Smooth muscle cell (in vitro differentiated cells): ENCODE measurements around the gene HINT1. TPM values are rescaled to one million over a fixed set of nuclear protein-coding genes. Genes with fewer than 3 reads are reported as not detected.
"Not testable (repeated sequence)": the region's sequence is repeated elsewhere in the genome, so short reads cannot be mapped to it uniquely, and the experiment has no call there.

ENCODE experiments used
- DNase-seq: peaks from one replicate; lab custom pipeline; 2025; ENCODE audit not compliant: unreplicated experiment; lab: John Stamatoyannopoulos, UW
- H2AFZ ChIP-seq: fragments of 200-600 bp; sonication (generic); 2 replicates; pipeline ENCODE4 v1.6.0; 2016; ENCODE audit warnings: antibody characterized with exemption, low read depth, mild to moderate bottlenecking
- H3F3A ChIP-seq: fragments of 200-600 bp; sonication (generic); 2 replicates; pipeline ENCODE4 v1.6.0; 2017; ENCODE audit warnings: antibody characterized with exemption, low read depth
- H3K27ac ChIP-seq: fragments of 200-600 bp; sonication (generic); 2 replicates; pipeline ENCODE4 v1.5.1; 2016; ENCODE audit warnings: low read depth, mild to moderate bottlenecking
- H3K27me3 ChIP-seq: fragments of 200-600 bp; sonication (generic); 2 replicates; pipeline ENCODE4 v1.6.1; 2016; ENCODE audit warnings: low read depth, mild to moderate bottlenecking
- H3K36me3 ChIP-seq: fragments of 200-600 bp; sonication (generic); 2 replicates; pipeline ENCODE4 v1.5.1; 2016; ENCODE audit warnings: low read depth
- H3K4me1 ChIP-seq: fragments of 200-600 bp; sonication (generic); 2 replicates; pipeline ENCODE4 v1.5.1; 2016; ENCODE audit warnings: low read depth
- H3K4me2 ChIP-seq: fragments of 200-600 bp; sonication (generic); 2 replicates; pipeline ENCODE4 v1.6.0; 2016; ENCODE audit warnings: mild to moderate bottlenecking
- H3K4me3 ChIP-seq: fragments of 200-600 bp; sonication (generic); 2 replicates; pipeline ENCODE4 v1.5.1; 2016; ENCODE audit warnings: mild to moderate bottlenecking
- H3K79me2 ChIP-seq: fragments of 200-600 bp; sonication (generic); 2 replicates; pipeline ENCODE4 v1.6.0; 2016; ENCODE audit warnings: low read depth, mild to moderate bottlenecking
- H3K9ac ChIP-seq: fragments of 200-600 bp; sonication (generic); 2 replicates; pipeline ENCODE4 v1.6.0; 2016; ENCODE audit warnings: low read depth
- H3K9me3 ChIP-seq: fragments of 200-600 bp; sonication (generic); replicated peaks from 2 replicates; pipeline ENCODE4 v1.5.1; 2016; ENCODE audit warnings: low read depth
- H4K20me1 ChIP-seq: fragments of 200-600 bp; sonication (generic); 2 replicates; pipeline ENCODE4 v1.6.0; 2016; ENCODE audit warnings: low read depth
- CTCF ChIP-seq: fragments of 200-600 bp; sonication (generic); IDR thresholded peaks from 2 replicates; pipeline ENCODE4 v1.5.1; 2017; ENCODE audit warnings: borderline replicate concordance, mild to moderate bottlenecking, antibody characterized with exemption; ENCODE audit not compliant: insufficient read depth, poor library complexity, severe bottlenecking
- whole genome bisulfite sequencing: methylation state at CpG from one replicate; pipeline ENCODE4 v1.1.7; 2016; ENCODE audit warnings: low lambda C conversion rate; 5-methylcytosine and 5-hydroxymethylcytosine counted together
- polyA plus RNA-seq: library from polyadenylated mRNA; unstranded; fragments of >200 nt; fragmentation: Nextera tagmentation; extraction: Ambion mirVana; gene quantifications from 2 replicates; pipeline ENCODE4 v1.2.1, GENCODE V29; 2016
- total RNA-seq: library from RNA; depleted of rRNA; stranded (reverse); fragments of >200 nt; gene quantifications from 2 replicates; pipeline ENCODE4 v1.2.3, GENCODE V29; 2014

HINT1 gene
- total and polyA plus RNA-seq, 2 experiments from 2014 or later = 238 to 293 TPM

- H3K79me2 ChIP-seq = no peaks in the 10 kb centered on the region
- no peak overlapping the region for H3K9ac ChIP-seq
- H2AFZ ChIP-seq = no peak overlapping the region
- no peak for TF ChIP-seq CTCF
- no peaks in the 10 kb centered on the region for H3K36me3 ChIP-seq
- H3K27ac ChIP-seq = no peak overlapping the region
- H3K4me3 ChIP-seq = no peak overlapping the region
- H3K4me2 ChIP-seq = no peak overlapping the region
- 87% methylated on average over 4 of the region's 4 CpGs for WGBS
- DNase-seq = no peak
- no peaks in the 10 kb centered on the region for H4K20me1 ChIP-seq
- H3K27me3 ChIP-seq = no peaks in the 10 kb centered on the region
- H3K4me1 ChIP-seq = no peaks in the 10 kb centered on the region
- H3K9me3 ChIP-seq = no peaks in the 10 kb centered on the region
- H3F3A ChIP-seq = no peaks in the 10 kb centered on the region
Measured at GRCh38 chr5:131129306-131129705, 35.8 kb downstream of the HINT1 start.

GRCh38 chr5:131127244-131127643 lies 37.8 kb downstream of the HINT1 start:
- H3K27me3 ChIP-seq, H3F3A ChIP-seq, H3K27ac ChIP-seq, DNase-seq, H3K9me3 ChIP-seq, H2AFZ ChIP-seq, H3K4me3 ChIP-seq, H3K4me2 ChIP-seq, H4K20me1 ChIP-seq, H3K9ac ChIP-seq, H3K36me3 ChIP-seq, H3K79me2 ChIP-seq, H3K4me1 ChIP-seq: not testable (repeated sequence)
- 97% methylated on average over 2 of the region's 2 CpGs for WGBS

DNA sequence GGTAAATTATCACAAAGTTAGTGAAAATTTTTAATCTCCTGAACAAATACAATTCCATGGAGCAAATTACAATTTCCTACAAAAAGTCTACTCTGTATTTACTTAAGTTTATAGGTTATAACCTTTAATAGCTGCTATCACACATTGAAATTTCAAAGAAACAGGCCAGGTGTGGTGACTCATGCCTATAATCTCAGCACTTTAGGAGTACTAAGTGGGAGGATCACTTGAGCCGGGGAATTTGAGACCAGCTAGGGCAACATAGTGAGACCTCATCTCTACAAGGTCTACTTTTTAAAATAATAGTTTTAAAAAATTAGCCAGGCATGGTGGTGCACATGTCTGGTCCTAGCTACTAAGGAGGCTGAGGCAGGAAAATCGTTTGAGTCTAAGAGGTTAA lies 50.3 kb downstream of the HINT1 start:
- Histone ChIP-seq H3K4me3 (no peak overlapping the region), H2AFZ (no peak overlapping the region), H3K9ac (no peak overlapping the region), H3F3A (no peaks in the 10 kb centered on the region), H4K20me1 (no peaks in the 10 kb centered on the region), H3K79me2 (no peaks in the 10 kb centered on the region), H3K36me3 (no peaks in the 10 kb centered on the region), H3K4me1 (no peaks in the 10 kb centered on the region), H3K27me3 (no peaks in the 10 kb centered on the region), H3K27ac (no peak overlapping the region), H3K4me2 (no peak overlapping the region), H3K9me3 (no peaks in the 10 kb centered on the region)
- 59% methylated on average over 2 of the region's 2 CpGs for WGBS
- TF ChIP-seq CTCF = no peak
- no peak for DNase-seq

GRCh38 chr5:131112424-131112823 lies 52.6 kb downstream of the HINT1 start:
- no peak overlapping the region for H3K9ac ChIP-seq
- no peaks in the 10 kb centered on the region for H3K27me3 ChIP-seq
- H3K36me3 ChIP-seq = no peaks in the 10 kb centered on the region
- no peaks in the 10 kb centered on the region for H3K4me1 ChIP-seq
- no peak overlapping the region for H3K4me2 ChIP-seq
- no peak for DNase-seq
- H3F3A ChIP-seq = no peaks in the 10 kb centered on the region
- H3K27ac ChIP-seq = no peak overlapping the region
- H4K20me1 ChIP-seq = no peaks in the 10 kb centered on the region
- H3K79me2 ChIP-seq = no peaks in the 10 kb centered on the region
- 87% methylated on average over 13 of the region's 13 CpGs for WGBS
- no peak for TF ChIP-seq CTCF
- H2AFZ ChIP-seq = no peak overlapping the region
- H3K9me3 ChIP-seq = no peaks in the 10 kb centered on the region
- H3K4me3 ChIP-seq = no peak overlapping the region
